ENCODE data around the gene NGEF.

NGEF gene, protein sequence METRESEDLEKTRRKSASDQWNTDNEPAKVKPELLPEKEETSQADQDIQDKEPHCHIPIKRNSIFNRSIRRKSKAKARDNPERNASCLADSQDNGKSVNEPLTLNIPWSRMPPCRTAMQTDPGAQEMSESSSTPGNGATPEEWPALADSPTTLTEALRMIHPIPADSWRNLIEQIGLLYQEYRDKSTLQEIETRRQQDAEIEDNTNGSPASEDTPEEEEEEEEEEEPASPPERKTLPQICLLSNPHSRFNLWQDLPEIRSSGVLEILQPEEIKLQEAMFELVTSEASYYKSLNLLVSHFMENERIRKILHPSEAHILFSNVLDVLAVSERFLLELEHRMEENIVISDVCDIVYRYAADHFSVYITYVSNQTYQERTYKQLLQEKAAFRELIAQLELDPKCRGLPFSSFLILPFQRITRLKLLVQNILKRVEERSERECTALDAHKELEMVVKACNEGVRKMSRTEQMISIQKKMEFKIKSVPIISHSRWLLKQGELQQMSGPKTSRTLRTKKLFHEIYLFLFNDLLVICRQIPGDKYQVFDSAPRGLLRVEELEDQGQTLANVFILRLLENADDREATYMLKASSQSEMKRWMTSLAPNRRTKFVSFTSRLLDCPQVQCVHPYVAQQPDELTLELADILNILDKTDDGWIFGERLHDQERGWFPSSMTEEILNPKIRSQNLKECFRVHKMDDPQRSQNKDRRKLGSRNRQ

DNA sequence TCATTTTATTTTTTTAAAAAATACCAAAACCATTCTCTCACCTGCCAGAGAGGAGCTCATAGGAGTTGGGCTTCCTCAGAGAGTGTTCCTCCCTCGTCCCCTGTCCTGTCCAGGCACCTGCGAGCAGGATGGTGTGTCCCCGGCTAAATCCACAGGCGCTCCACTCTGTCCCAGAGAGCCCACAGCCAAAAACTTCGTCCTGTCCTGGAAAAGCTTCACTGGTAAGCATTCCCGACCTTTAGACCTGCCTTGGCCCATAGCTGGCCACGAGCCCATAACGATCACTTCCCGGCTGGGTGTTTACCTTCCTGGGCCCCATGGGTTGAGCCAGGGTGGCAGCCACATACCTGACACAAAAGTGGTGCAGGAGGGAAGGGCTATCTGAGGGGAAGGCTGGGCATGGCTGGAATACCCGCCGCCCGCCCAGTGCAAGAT lies at the start of gene NGEF:
TSS of gene NGEF (minus strand) at position 230 of the 435 bp plus-strand sequence. CDS start 38,366 bp downstream, outside the sequence.
- no peak within 1 kb of the TSS for H3K4me3 ChIP-seq (ENCODE audit: low read depth, low read length)
- TF ChIP-seq, protein P1, sequence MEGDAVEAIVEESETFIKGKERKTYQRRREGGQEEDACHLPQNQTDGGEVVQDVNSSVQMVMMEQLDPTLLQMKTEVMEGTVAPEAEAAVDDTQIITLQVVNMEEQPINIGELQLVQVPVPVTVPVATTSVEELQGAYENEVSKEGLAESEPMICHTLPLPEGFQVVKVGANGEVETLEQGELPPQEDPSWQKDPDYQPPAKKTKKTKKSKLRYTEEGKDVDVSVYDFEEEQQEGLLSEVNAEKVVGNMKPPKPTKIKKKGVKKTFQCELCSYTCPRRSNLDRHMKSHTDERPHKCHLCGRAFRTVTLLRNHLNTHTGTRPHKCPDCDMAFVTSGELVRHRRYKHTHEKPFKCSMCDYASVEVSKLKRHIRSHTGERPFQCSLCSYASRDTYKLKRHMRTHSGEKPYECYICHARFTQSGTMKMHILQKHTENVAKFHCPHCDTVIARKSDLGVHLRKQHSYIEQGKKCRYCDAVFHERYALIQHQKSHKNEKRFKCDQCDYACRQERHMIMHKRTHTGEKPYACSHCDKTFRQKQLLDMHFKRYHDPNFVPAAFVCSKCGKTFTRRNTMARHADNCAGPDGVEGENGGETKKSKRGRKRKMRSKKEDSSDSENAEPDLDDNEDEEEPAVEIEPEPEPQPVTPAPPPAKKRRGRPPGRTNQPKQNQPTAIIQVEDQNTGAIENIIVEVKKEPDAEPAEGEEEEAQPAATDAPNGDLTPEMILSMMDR (IDR thresholded peaks at IDR 0.05; ENCODE audit: low read depth, low read length, missing control alignments): no peak
- DNase-seq (ENCODE audit: low read depth): no peak

DNA sequence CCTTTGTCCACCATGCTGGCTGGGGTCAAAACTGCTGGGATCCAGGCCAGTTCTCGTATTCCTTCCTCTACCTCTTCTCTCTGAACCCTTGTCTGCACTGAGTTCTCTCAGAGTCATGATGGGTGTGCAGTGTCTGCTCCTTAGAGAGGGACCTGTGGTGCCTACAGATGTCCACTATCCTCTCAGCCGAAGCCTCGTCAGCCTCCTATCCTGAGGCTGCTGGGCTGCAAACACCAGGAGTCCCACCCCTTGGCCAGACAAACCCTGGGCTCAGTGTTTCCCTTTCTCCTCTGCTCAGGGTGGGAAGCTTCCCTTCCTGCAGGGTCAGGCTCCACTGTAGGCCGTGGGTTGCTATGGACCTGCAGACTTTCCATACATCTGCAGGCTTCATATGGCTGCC lies 49.4 kb upstream of the NGEF start:
- no peak for DNase-seq (ENCODE audit: low read depth)
- TF ChIP-seq, protein P1 (IDR thresholded peaks at IDR 0.05; ENCODE audit: low read depth, low read length, missing control alignments): no peak
- peak overlapping the region; percentile 93 for H3K4me3 ChIP-seq (ENCODE audit: low read depth, low read length)

DNA sequence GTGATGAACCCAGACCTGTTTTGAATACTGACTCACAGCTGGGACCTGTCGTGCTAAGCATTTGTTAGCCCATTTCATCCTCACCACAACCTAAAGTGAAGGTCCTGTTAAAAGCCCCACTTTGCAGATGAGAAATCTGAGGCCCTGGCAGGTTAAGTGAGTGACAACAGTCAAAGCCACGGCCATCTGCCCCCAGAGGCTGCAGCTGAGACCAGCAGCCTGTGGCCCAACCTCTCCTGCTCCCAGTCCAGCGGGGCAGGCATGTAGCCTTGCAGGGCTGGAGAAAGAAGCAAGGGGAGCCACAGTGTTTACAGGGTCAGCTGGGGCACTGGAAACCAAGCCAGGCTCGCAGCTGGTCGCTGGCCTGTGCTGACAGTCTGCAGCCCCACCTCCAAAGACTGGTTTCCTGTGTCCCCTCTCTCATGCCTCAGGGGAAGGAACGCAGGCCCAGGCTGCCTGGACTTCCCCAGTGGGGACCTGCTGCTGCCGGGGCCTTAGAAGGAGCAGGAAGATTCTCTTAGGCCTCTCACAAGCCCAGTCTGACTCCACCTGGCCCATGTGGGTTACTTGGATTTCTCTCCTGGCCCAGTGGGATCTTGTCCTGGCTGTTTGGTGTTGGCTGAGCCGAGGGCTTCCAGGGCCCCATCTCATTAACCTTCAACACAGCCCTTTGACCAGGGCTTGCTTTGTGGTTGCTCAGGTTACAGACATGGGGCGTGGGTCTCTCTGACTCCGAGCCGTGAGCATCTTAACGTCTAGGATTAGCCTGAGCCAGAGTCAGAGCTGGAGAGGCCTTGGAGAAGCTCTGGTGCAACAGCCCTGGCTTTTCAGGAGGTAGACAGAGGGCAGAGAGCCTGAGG lies 48.8 kb upstream of the NGEF start:
- H3K4me3 ChIP-seq (ENCODE audit: low read depth, low read length): peak overlapping the region; percentile 93
- no peak for DNase-seq (ENCODE audit: low read depth)

DNA sequence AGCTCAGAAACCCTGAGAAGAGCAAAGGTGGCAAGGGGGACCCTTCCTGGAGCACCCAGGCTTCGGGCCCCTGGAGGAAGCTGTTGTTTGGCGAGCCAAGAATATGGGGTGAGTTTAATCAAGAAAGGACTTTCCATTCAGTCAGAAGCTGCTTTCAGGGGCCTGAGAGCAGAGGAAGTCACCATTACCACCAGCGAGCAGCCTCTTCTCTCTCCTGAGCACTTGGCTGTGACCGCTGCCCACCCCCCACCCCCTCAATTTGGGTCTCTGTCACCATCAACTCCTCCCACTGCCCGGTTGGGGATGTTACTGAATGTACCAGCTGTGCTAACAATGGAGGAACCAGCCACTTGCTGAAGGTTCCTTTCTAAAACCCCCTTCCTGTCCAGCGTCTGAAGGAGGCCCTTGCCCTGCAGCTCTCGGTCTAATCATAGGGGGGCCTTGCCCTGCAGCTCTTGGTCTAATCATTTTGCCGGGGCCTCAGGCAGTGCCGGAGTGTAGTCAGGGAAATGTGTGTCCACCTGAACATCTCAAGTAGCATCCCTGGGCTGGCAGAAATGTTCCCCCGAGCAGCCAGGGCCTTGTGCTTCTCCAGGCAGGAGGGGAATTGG lies 48.0 kb upstream of the NGEF start:
- peak overlapping the region; percentile 93 for H3K4me3 ChIP-seq (ENCODE audit: low read depth, low read length)
- DNase-seq (ENCODE audit: low read depth): no peak
- TF ChIP-seq, protein P1 (IDR thresholded peaks at IDR 0.05; ENCODE audit: low read depth, low read length, missing control alignments): no peak

More for the DNA sequence above, 48.8 kb upstream of the NGEF start:
- TF ChIP-seq, protein P1 (IDR thresholded peaks at IDR 0.05; ENCODE audit: low read depth, low read length, missing control alignments): peak; percentile 62

DNA sequence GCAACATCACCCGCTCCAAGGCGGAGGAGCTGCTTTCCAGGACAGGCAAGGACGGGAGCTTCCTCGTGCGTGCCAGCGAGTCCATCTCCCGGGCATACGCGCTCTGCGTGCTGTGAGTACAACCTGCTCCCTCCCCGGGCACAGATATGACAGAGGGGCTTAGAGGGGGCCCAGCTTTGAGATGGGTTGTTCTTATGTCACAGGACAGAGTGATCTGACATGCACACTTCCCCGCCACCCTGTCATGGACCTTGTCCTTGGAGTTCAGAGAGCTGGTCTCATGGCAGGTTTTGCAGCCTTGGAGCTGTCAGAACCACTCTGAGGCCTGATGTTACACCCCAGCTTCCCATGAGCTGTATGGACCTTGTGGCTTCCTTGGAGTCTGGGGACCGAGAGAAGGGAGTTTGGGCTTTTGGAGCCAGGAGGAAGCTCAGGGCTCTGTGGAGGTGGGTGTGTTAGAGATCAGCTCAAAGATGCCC lies 47.5 kb upstream of the NGEF start:
- TF ChIP-seq, protein P1 (IDR thresholded peaks at IDR 0.05; ENCODE audit: low read depth, low read length, missing control alignments): no peak
- peak overlapping the region; percentile 93 for H3K4me3 ChIP-seq (ENCODE audit: low read depth, low read length)
- DNase-seq (ENCODE audit: low read depth): no peak
